GM23338 (cell line): ENCODE data around the gene ARL15. TPM values are rescaled to one million over a fixed set of nuclear protein-coding genes. Genes with fewer than 3 reads are reported as not detected.

Experiments
- ATAC-seq: fragments of 200-7000 bp; cut with Tn5 transposase; 3 replicates; pipeline ENCODE4 v1.9.1; 2020
- DNase-seq: peaks from one replicate; pipeline ENCODE4 v3.0.0-alpha.2; 2015; ENCODE audit warnings: low spot score
- H2AFZ ChIP-seq: fragments of 200-600 bp; sonication (generic); 2 replicates; pipeline ENCODE4 v1.8.0; 2016; ENCODE audit warnings: antibody characterized with exemption, mild to moderate bottlenecking, moderate library complexity
- H3F3A ChIP-seq: fragments of 200-600 bp; sonication (generic); replicated peaks from 2 replicates; pipeline ENCODE4 v1.8.0; 2017; ENCODE audit warnings: antibody characterized with exemption, mixed run types, low read depth
- H3K27ac ChIP-seq: fragments of 200-600 bp; sonication (generic); 2 replicates; pipeline ENCODE4 v1.6.1; 2016; ENCODE audit warnings: low read depth
- H3K27me3 ChIP-seq: fragments of 200-600 bp; sonication (generic); 2 replicates; pipeline ENCODE4 v1.8.0; 2016; ENCODE audit warnings: mild to moderate bottlenecking, mixed run types, moderate library complexity; ENCODE audit not compliant: insufficient read depth
- H3K36me3 ChIP-seq: fragments of 200-600 bp; sonication (generic); 2 replicates; pipeline ENCODE4 v1.8.0; 2016; ENCODE audit warnings: mild to moderate bottlenecking; ENCODE audit not compliant: insufficient read depth
- H3K4me1 ChIP-seq: fragments of 200-600 bp; sonication (generic); 2 replicates; pipeline ENCODE4 v1.8.0; 2016; ENCODE audit warnings: mild to moderate bottlenecking, moderate library complexity; ENCODE audit not compliant: insufficient read depth
- H3K4me2 ChIP-seq: fragments of 200-600 bp; sonication (generic); 2 replicates; pipeline ENCODE4 v1.7.1; 2017; ENCODE audit warnings: mixed run types
- H3K4me3 ChIP-seq: fragments of 200-600 bp; sonication (generic); 2 replicates; pipeline ENCODE4 v1.6.1; 2016; ENCODE audit warnings: mixed run types
- H3K79me2 ChIP-seq: fragments of 200-600 bp; sonication (generic); replicated peaks from 2 replicates; pipeline ENCODE4 v1.8.0; 2017; ENCODE audit warnings: mild to moderate bottlenecking; ENCODE audit not compliant: insufficient read depth
- H3K9me2 ChIP-seq: fragments of 200-600 bp; sonication (generic); 2 replicates; pipeline ENCODE4 v1.8.0; 2017; ENCODE audit not compliant: insufficient read depth
- H4K20me1 ChIP-seq: fragments of 200-600 bp; sonication (generic); replicated peaks from 2 replicates; pipeline ENCODE4 v1.8.0; 2017; ENCODE audit warnings: mild to moderate bottlenecking; ENCODE audit not compliant: insufficient read depth
- H3K27ac Mint-ChIP-seq: 2 replicates; pipeline ENCODE4 v1.8.0; 2020; ENCODE audit warnings: inconsistent platforms, mild to moderate bottlenecking, moderate library complexity, mixed read lengths
- H3K27me3 Mint-ChIP-seq: 3 replicates; pipeline ENCODE4 v1.8.0; 2022; ENCODE audit warnings: low read depth, mild to moderate bottlenecking, moderate library complexity, mixed read lengths, inconsistent platforms; ENCODE audit not compliant: insufficient read depth, poor library complexity
- H3K36me3 Mint-ChIP-seq: 3 replicates; pipeline ENCODE4 v1.8.0; 2021; ENCODE audit warnings: low read depth, mild to moderate bottlenecking, inconsistent platforms, moderate library complexity, mixed read lengths
- H3K4me1 Mint-ChIP-seq: 3 replicates; pipeline ENCODE4 v1.8.0; 2020; ENCODE audit warnings: mild to moderate bottlenecking, inconsistent platforms, mixed read lengths
- H3K4me3 Mint-ChIP-seq: 3 replicates; pipeline ENCODE4 v1.8.0; 2021; ENCODE audit warnings: moderate library complexity, mild to moderate bottlenecking, inconsistent platforms, mixed read lengths
- H3K9me3 Mint-ChIP-seq: 3 replicates; pipeline ENCODE4 v1.8.0; 2020; ENCODE audit warnings: moderate library complexity, mild to moderate bottlenecking, inconsistent platforms, mixed read lengths
- CREB1 ChIP-seq: fragments of 250-450 bp; sonication (Bioruptor Pico); IDR thresholded peaks from 2 replicates; pipeline ENCODE4 v1.5.0; 2020; ENCODE audit warnings: low read depth, mild to moderate bottlenecking, moderate library complexity
- ETS1 ChIP-seq: IDR thresholded peaks from 2 replicates; pipeline ENCODE4 v1.6.1; 2016; ENCODE audit warnings: antibody characterized with exemption
- EZH2 ChIP-seq: fragments of 200-600 bp; sonication (generic); IDR thresholded peaks from one replicate; pipeline ENCODE4 v1.8.0; 2017; ENCODE audit warnings: antibody characterized with exemption, mild to moderate bottlenecking, low read depth; ENCODE audit not compliant: unreplicated experiment
- EZH2phosphoT487 ChIP-seq: fragments of 200-600 bp; sonication (generic); IDR thresholded peaks from one replicate; pipeline ENCODE4 v1.8.1; 2018; ENCODE audit warnings: antibody characterized with exemption; ENCODE audit not compliant: unreplicated experiment
- JUNB ChIP-seq: IDR thresholded peaks from one replicate; pipeline ENCODE4 v1.6.1; 2016; ENCODE audit warnings: antibody characterized with exemption; ENCODE audit not compliant: unreplicated experiment
- NANOG ChIP-seq: IDR thresholded peaks from 2 replicates; pipeline ENCODE4 v1.6.1; 2016; ENCODE audit warnings: antibody characterized with exemption, borderline replicate concordance
- POLR2AphosphoS5 ChIP-seq: IDR thresholded peaks from 2 replicates; pipeline ENCODE4 v1.6.1; 2016; ENCODE audit warnings: antibody characterized with exemption, low read depth
- STAT1 ChIP-seq: IDR thresholded peaks from one replicate; pipeline ENCODE4 v1.6.1; 2016; ENCODE audit warnings: antibody characterized with exemption; ENCODE audit not compliant: unreplicated experiment
- ZNF114 ChIP-seq: fragments of 250-450 bp; sonication (Bioruptor Pico); IDR thresholded peaks from 2 replicates; pipeline ENCODE4 v1.5.0; 2020; ENCODE audit warnings: mild to moderate bottlenecking, moderate library complexity
- ZNF462 ChIP-seq: fragments of 250-450 bp; sonication (Bioruptor Pico); IDR thresholded peaks from 2 replicates; pipeline ENCODE4 v1.5.0; 2020; ENCODE audit warnings: mild to moderate bottlenecking, moderate library complexity
- polyA plus RNA-seq: library from polyadenylated mRNA; unstranded; fragments of >200 nt; fragmentation: Nextera tagmentation; extraction: Ambion mirVana; gene quantifications from 2 replicates; pipeline ENCODE4 v1.2.1, GENCODE V29; 2016
- total RNA-seq: library from RNA; depleted of rRNA; stranded (reverse); fragments of >200 nt; shearing (Covaris generic); gene quantifications from 2 replicates; pipeline ENCODE4 v1.2.3, GENCODE V29; 2014

Gene ARL15
- total and polyA plus RNA-seq, 2 experiments from 2014 or later, result 13.0 to 54.0 TPM

DNA sequence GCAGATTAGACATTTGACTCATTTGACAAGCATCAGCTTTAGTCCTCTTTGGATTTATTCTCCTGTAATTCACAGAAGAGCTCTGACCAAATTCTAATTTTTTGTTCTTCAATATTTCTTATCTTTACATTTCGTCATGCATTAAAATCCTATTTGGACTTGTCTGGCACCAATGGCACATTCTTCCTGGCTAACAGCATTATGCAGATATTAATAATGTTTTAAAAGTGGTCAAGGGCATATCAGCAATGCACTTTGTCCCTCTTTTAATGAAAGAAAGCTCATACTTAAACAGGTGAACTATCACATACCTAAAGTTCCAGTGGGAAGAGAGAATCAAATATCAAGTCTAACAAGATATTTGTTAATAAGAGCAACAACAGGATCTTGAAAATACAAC, 270.4 kb downstream of the ARL15 start (continued):
- no peak for TF ChIP-seq ZNF462 (CRISPR knock-in tag)

- ATAC-seq (no peak), DNase-seq (no peak)
- peaks cover 15% of the 10 kb centered on the region for H3K4me1 Mint-ChIP-seq
- H3K36me3 Mint-ChIP-seq, result peaks cover 5% of the 10 kb centered on the region; the same call in 1 of the 3 replicates
- Histone ChIP-seq H3K79me2 (no peaks in the 10 kb centered on the region), H3K36me3 (no peaks in the 10 kb centered on the region), H3K9me2 (no peaks in the 10 kb centered on the region), H3F3A (no peaks in the 10 kb centered on the region), H3K4me3 (no peak overlapping the region), H3K27me3 (no peaks in the 10 kb centered on the region), H2AFZ (no peak overlapping the region), H4K20me1 (no peaks in the 10 kb centered on the region), H3K4me2 (no peak overlapping the region), H3K27ac (no peak overlapping the region), H3K4me1 (peaks cover 9% of the 10 kb centered on the region; the same call in 1 of the 2 replicates)
- no peak overlapping the region for H3K27ac Mint-ChIP-seq
- H3K27me3 Mint-ChIP-seq, result no peaks in the 10 kb centered on the region
- H3K9me3 Mint-ChIP-seq, result no peaks in the 10 kb centered on the region
- H3K4me3 Mint-ChIP-seq, result no peak overlapping the region
- TF ChIP-seq JUNB, result no peak
- TF ChIP-seq ZNF462 (CRISPR knock-in tag), result no peak
- no peak for TF ChIP-seq NANOG
- no peak for TF ChIP-seq EZH2
- no peak for TF ChIP-seq CREB1 (CRISPR knock-in tag)
- no peak for TF ChIP-seq ETS1
- no peak for TF ChIP-seq POLR2AphosphoS5
- TF ChIP-seq ZNF114, result no peak
- no peak for TF ChIP-seq EZH2phosphoT487
- TF ChIP-seq STAT1, result no peak
These were observed 273.2 kb downstream of the ARL15 start for GRCh38 chr5:54037205-54037604.
